HepG2 (cell line): ENCODE results near the gene KAT2A. TPM values are rescaled to one million over a fixed set of nuclear protein-coding genes. Genes with fewer than 3 reads are reported as not detected.

Experiments
- ATF7 ChIP-seq, 2 experiments: fragments of 450-650 bp in 1 of 2; sonication (generic) in 1 of 2; formaldehyde crosslinking in 1 of 2; IDR thresholded peaks; 2 replicates each; pipeline versions ENCODE4 v1.4.0 to v1.6.1; 2016 to 2020; ENCODE audit warnings: antibody characterized with exemption in 1 of 2, mild to moderate bottlenecking in 1 of 2, missing genetic modification reagents in 1 of 2
- EP300 ChIP-seq, 3 experiments: sonication (generic) in 1 of 3; formaldehyde crosslinking in 1 of 3; IDR thresholded peaks; 2 replicates each; pipeline versions ENCODE4 v1.5.1 to v1.6.1; 2011 to 2020; ENCODE audit warnings: low read depth in 2 of 3, low read length in 2 of 3, borderline replicate concordance in 1 of 3, improper control_type of control experiment in 1 of 3, mild to moderate bottlenecking in 1 of 3, missing genetic modification reagents in 1 of 3, moderate library complexity in 1 of 3
- GTF3A ChIP-seq: sonication (generic); formaldehyde crosslinking; conservative IDR thresholded peaks from 2 replicates; pipeline ENCODE4 v1.4.0; 2020; ENCODE audit warnings: mild to moderate bottlenecking, missing genetic modification reagents
- JARID2 ChIP-seq: sonication (generic); formaldehyde crosslinking; IDR thresholded peaks from 2 replicates; pipeline ENCODE4 v1.8.1; 2023; ENCODE audit warnings: missing genetic modification reagents, inconsistent platforms; ENCODE audit not compliant: insufficient replicate concordance
- KDM4B ChIP-seq: sonication (generic); formaldehyde crosslinking; IDR thresholded peaks from 2 replicates; pipeline ENCODE4 v1.4.0; 2020; ENCODE audit warnings: missing genetic modification reagents
- MIER2 ChIP-seq: IDR thresholded peaks from 2 replicates; pipeline ENCODE4 v1.6.1; 2016; ENCODE audit warnings: missing biosample characterization, missing genetic modification reagents
- NFIB ChIP-seq: sonication (generic); formaldehyde crosslinking; IDR thresholded peaks from 2 replicates; pipeline ENCODE4 v1.9.0; 2021; ENCODE audit warnings: missing genetic modification reagents, mild to moderate bottlenecking, borderline replicate concordance
- NR2F1 ChIP-seq, 2 experiments: fragments of 450-650 bp in 1 of 2; formaldehyde crosslinking in 1 of 2; IDR thresholded peaks; 2 replicates each; pipeline versions ENCODE4 v1.5.0 to v1.6.1; 2016 to 2020; ENCODE audit warnings: mild to moderate bottlenecking in 1 of 2, missing compliant biosample characterization in 1 of 2, missing genetic modification reagents in 1 of 2, moderate library complexity in 1 of 2
- TAF1 ChIP-seq: sonication (generic); formaldehyde crosslinking; IDR thresholded peaks from 2 replicates; pipeline ENCODE4 v1.4.0; 2020; ENCODE audit warnings: missing genetic modification reagents
- YY1 ChIP-seq: IDR thresholded peaks from 2 replicates; pipeline ENCODE4 v1.6.1; 2011; ENCODE audit warnings: low read length, low read depth, moderate library complexity, mild to moderate bottlenecking; ENCODE audit not compliant: insufficient read depth, insufficient replicate concordance
- ZNF282 ChIP-seq: fragments of 450-650 bp; IDR thresholded peaks from 2 replicates; pipeline ENCODE4 v1.6.1; 2018; ENCODE audit not compliant: partially characterized antibody
- ZNF558 ChIP-seq: sonication (generic); formaldehyde crosslinking; IDR thresholded peaks from 2 replicates; pipeline ENCODE4 v1.9.0; 2022; ENCODE audit warnings: mild to moderate bottlenecking, missing genetic modification reagents, borderline replicate concordance
- ZNF644 ChIP-seq: IDR thresholded peaks from 2 replicates; pipeline ENCODE4 v1.6.1; 2016; ENCODE audit warnings: low read depth
- ZNF672 ChIP-seq: sonication (generic); formaldehyde crosslinking; IDR thresholded peaks from 2 replicates; pipeline ENCODE4 v1.8.1; 2022; ENCODE audit warnings: missing genetic modification reagents
- ZNF775 ChIP-seq: sonication (generic); formaldehyde crosslinking; IDR thresholded peaks from 2 replicates; pipeline ENCODE4 v1.4.0; 2020; ENCODE audit warnings: missing genetic modification reagents, mild to moderate bottlenecking, moderate library complexity, borderline replicate concordance
- polyA plus RNA-seq, 8 experiments: library from polyadenylated mRNA; depleted of rRNA in 3 of 8; stranded (reverse) in 7 of 8; unstranded in 1 of 8; fragments of >200 nt; fragmentation: Illumina TruSeq in 4 of 8; extraction: Trizol in 4 of 8; gene quantifications; 2 replicates each; pipeline versions ENCODE4 v1.2.1 to v1.2.3, GENCODE V29; 2011 to 2016; ENCODE audit warnings: low read depth in 4 of 8, missing spikeins in 1 of 8, mixed read lengths in 1 of 8; ENCODE audit not compliant: insufficient read depth in 1 of 8
- total RNA-seq, 5 experiments: library from RNA; depleted of rRNA; stranded (reverse); fragments of >200 nt; fragmentation: Illumina TruSeq; extraction: Trizol; gene quantifications; 2 replicates each; pipeline ENCODE4 v1.2.3, GENCODE V29; 2016; ENCODE audit warnings: low read depth in 1 of 5
- TF ChIP-seq, protein P1 (sequence below): IDR thresholded peaks from 2 replicates; pipeline ENCODE4 v1.4.0; 2020; ENCODE audit warnings: mild to moderate bottlenecking, missing genetic modification reagents
- TF ChIP-seq, protein P2 (sequence below): sonication (generic); formaldehyde crosslinking; IDR thresholded peaks from 2 replicates; pipeline ENCODE4 v1.9.0; 2022; ENCODE audit warnings: missing genetic modification reagents, mild to moderate bottlenecking, borderline replicate concordance
- TF ChIP-seq, protein P3 (sequence below): IDR thresholded peaks from 2 replicates; pipeline ENCODE4 v1.6.1; 2016; ENCODE audit warnings: control low read depth

The KAT2A gene
- total and polyA plus RNA-seq, 2 of the 13 experiments (the other 11 are each of a cell fraction or from before 2014, with no cell fraction given), result 29.1 to 90.4 TPM

DNA sequence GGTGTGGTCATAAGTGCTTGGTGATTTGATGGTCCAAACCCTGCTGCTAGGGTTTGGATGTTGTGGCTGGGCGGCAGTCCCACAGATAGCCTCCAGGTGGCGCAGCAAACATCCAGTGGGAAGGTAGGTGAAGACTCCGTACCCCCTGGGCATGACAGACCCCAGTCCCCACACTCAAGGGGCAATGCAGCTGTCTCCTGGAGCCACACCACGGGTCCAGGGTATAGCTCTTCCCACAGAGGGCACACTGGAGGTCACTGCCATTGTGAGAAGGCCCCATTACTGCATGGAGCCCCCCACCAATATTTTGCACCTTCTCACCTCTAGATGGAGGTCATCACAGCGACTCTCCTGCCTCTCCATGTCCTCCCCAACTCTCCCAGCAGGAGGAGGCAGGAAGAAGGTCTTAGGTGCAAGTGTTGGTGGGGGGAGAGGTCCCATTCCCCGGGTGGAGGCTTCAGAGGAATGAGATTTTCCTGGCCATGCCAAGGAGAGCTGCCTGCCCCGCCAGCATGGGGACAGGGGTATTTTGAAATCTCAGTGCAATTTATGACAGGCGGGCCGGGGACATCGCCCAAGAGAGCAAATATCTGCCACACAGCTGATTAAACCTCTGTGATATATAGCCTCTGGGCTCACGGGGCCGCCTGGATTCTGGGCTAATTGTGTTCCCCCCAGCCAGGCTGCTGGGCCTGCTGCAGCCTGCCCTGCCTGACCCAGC is 53.6 kb downstream of the KAT2A start (continued):
- TF ChIP-seq NR2F1 (CRISPR knock-in tag; IDR thresholded peaks at IDR 0.05), result peak in 1 of 2 experiments; percentile 48; a peak in 2 of 4 replicates
- TF ChIP-seq, protein P1, sequence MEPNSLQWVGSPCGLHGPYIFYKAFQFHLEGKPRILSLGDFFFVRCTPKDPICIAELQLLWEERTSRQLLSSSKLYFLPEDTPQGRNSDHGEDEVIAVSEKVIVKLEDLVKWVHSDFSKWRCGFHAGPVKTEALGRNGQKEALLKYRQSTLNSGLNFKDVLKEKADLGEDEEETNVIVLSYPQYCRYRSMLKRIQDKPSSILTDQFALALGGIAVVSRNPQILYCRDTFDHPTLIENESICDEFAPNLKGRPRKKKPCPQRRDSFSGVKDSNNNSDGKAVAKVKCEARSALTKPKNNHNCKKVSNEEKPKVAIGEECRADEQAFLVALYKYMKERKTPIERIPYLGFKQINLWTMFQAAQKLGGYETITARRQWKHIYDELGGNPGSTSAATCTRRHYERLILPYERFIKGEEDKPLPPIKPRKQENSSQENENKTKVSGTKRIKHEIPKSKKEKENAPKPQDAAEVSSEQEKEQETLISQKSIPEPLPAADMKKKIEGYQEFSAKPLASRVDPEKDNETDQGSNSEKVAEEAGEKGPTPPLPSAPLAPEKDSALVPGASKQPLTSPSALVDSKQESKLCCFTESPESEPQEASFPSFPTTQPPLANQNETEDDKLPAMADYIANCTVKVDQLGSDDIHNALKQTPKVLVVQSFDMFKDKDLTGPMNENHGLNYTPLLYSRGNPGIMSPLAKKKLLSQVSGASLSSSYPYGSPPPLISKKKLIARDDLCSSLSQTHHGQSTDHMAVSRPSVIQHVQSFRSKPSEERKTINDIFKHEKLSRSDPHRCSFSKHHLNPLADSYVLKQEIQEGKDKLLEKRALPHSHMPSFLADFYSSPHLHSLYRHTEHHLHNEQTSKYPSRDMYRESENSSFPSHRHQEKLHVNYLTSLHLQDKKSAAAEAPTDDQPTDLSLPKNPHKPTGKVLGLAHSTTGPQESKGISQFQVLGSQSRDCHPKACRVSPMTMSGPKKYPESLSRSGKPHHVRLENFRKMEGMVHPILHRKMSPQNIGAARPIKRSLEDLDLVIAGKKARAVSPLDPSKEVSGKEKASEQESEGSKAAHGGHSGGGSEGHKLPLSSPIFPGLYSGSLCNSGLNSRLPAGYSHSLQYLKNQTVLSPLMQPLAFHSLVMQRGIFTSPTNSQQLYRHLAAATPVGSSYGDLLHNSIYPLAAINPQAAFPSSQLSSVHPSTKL (CRISPR knock-in tag), result no peak
- TF ChIP-seq MIER2 (CRISPR knock-in tag), result 0 out of 2 replicates have a peak, but pooled peaks have one; percentile 18
- TF ChIP-seq JARID2 (CRISPR knock-in tag), result peak; percentile 38
- TF ChIP-seq ZNF558 (CRISPR knock-in tag), result no peak
- peak; percentile 97; the same call in 1 of the 2 replicates for TF ChIP-seq ZNF672 (CRISPR knock-in tag)
- no peak for TF ChIP-seq ATF7 (IDR thresholded peaks at IDR 0.05)
- TF ChIP-seq ATF7 (CRISPR knock-in tag; IDR thresholded peaks at IDR 0.05), result no peak
- peak; percentile 47 for TF ChIP-seq YY1
- no peak for TF ChIP-seq ZNF282
- TF ChIP-seq GTF3A (CRISPR knock-in tag), result no peak
- TF ChIP-seq KDM4B (CRISPR knock-in tag), result no peak
- no peak for TF ChIP-seq NFIB (CRISPR knock-in tag)
- TF ChIP-seq, protein P2, sequence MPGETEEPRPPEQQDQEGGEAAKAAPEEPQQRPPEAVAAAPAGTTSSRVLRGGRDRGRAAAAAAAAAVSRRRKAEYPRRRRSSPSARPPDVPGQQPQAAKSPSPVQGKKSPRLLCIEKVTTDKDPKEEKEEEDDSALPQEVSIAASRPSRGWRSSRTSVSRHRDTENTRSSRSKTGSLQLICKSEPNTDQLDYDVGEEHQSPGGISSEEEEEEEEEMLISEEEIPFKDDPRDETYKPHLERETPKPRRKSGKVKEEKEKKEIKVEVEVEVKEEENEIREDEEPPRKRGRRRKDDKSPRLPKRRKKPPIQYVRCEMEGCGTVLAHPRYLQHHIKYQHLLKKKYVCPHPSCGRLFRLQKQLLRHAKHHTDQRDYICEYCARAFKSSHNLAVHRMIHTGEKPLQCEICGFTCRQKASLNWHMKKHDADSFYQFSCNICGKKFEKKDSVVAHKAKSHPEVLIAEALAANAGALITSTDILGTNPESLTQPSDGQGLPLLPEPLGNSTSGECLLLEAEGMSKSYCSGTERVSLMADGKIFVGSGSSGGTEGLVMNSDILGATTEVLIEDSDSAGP (CRISPR knock-in tag), result peak; percentile 68; the same call in 1 of the 2 replicates
- no peak for TF ChIP-seq TAF1 (CRISPR knock-in tag)
- TF ChIP-seq, protein P3, sequence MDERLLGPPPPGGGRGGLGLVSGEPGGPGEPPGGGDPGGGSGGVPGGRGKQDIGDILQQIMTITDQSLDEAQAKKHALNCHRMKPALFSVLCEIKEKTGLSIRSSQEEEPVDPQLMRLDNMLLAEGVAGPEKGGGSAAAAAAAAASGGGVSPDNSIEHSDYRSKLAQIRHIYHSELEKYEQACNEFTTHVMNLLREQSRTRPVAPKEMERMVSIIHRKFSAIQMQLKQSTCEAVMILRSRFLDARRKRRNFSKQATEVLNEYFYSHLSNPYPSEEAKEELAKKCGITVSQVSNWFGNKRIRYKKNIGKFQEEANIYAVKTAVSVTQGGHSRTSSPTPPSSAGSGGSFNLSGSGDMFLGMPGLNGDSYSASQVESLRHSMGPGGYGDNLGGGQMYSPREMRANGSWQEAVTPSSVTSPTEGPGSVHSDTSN, result no peak
- TF ChIP-seq ZNF644 (CRISPR knock-in tag), result no peak
- TF ChIP-seq EP300 (IDR thresholded peaks at IDR 0.05; ENCODE audit: low read depth in 2 of 2, low read length in 2 of 2), result no peak
- no peak for TF ChIP-seq EP300 (CRISPR knock-in tag; IDR thresholded peaks at IDR 0.05; ENCODE audit: borderline replicate concordance)
- TF ChIP-seq ZNF775, result no peak
